Ishikawa (cell line): ENCODE measurements around the gene ATG16L2.

Experiments used
- CEBPB ChIP-seq: IDR thresholded peaks from 2 replicates; pipeline ENCODE4 v1.6.1; 2012
- CREB1 ChIP-seq: IDR thresholded peaks from 2 replicates; pipeline ENCODE4 v1.6.1; 2012; ENCODE audit warnings: low read depth
- EGR1 ChIP-seq: IDR thresholded peaks from 2 replicates; pipeline ENCODE4 v1.6.1; 2012
- EP300 ChIP-seq: IDR thresholded peaks from 2 replicates; pipeline ENCODE4 v1.6.1; 2012; ENCODE audit warnings: borderline replicate concordance
- FOXM1 ChIP-seq: IDR thresholded peaks from 2 replicates; pipeline ENCODE4 v1.6.1; 2012; ENCODE audit warnings: low read depth, borderline replicate concordance
- NFIC ChIP-seq: IDR thresholded peaks from 2 replicates; pipeline ENCODE4 v1.6.1; 2012
- RAD21 ChIP-seq: IDR thresholded peaks from 2 replicates; pipeline ENCODE4 v1.6.1; 2012; ENCODE audit warnings: low read depth
- TAF1 ChIP-seq: IDR thresholded peaks from 2 replicates; pipeline ENCODE4 v1.6.1; 2012; ENCODE audit warnings: low read depth, mild to moderate bottlenecking
- TCF12 ChIP-seq: IDR thresholded peaks from 2 replicates; pipeline ENCODE4 v1.6.1; 2012; ENCODE audit warnings: low read depth
- TEAD4 ChIP-seq: IDR thresholded peaks from 2 replicates; pipeline ENCODE4 v1.6.1; 2012
- USF1 ChIP-seq: IDR thresholded peaks from 2 replicates; pipeline ENCODE4 v1.6.1; 2012
- YY1 ChIP-seq: IDR thresholded peaks from 2 replicates; pipeline ENCODE4 v1.6.1; 2012; ENCODE audit warnings: low read depth
- ZBTB7A ChIP-seq: IDR thresholded peaks from 2 replicates; pipeline ENCODE4 v1.6.1; 2012; ENCODE audit warnings: low read depth
- TF ChIP-seq, protein P1 (sequence below): IDR thresholded peaks from 2 replicates; pipeline ENCODE4 v1.6.1; 2012
- TF ChIP-seq, protein P2 (sequence below): IDR thresholded peaks from 2 replicates; pipeline ENCODE4 v1.6.1; 2012; ENCODE audit warnings: low read depth, mild to moderate bottlenecking

Gene ATG16L2

GRCh38 chr11:72805216-72805615 lies 9.0 kb upstream of the ATG16L2 start:
- no peak for TF ChIP-seq FOXM1

GRCh38 chr11:72807021-72807693 lies 7.1 kb upstream of the ATG16L2 start:
- TF ChIP-seq, protein P1, sequence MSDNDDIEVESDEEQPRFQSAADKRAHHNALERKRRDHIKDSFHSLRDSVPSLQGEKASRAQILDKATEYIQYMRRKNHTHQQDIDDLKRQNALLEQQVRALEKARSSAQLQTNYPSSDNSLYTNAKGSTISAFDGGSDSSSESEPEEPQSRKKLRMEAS = no peak

GRCh38 chr11:72807792-72808191 lies 6.4 kb upstream of the ATG16L2 start:
- TF ChIP-seq, protein P1 = no peak
- TF ChIP-seq CREB1 (no peak), YY1 (no peak), ZBTB7A (no peak), USF1 (no peak), FOXM1 (no peak), EP300 (no peak), TEAD4 (no peak), NFIC (no peak)

DNA sequence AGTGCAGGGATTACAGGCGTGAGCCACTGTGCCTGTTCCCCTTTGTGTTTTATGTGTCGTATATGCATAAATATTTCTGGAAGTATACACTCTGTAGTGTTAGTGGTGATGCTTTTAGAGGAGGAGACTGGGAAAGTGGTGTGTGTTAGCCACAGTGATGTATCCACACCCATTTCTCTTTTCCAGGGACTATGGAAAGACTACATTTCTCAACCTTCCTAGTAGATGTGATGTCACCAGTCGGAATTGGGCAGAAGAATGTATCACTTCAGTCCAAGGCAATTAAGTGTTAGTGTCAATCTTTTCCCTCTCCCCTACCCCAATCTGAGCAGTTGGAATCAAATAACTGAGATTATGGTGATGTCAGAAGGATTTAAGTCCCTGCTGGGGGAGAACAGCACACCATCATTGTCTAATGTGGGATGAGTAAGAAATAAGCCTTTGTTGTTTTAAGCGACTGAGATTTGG lies 5.8 kb upstream of the ATG16L2 start:
- TF ChIP-seq ZBTB7A (no peak), USF1 (no peak), TAF1 (no peak), NFIC (no peak)

DNA sequence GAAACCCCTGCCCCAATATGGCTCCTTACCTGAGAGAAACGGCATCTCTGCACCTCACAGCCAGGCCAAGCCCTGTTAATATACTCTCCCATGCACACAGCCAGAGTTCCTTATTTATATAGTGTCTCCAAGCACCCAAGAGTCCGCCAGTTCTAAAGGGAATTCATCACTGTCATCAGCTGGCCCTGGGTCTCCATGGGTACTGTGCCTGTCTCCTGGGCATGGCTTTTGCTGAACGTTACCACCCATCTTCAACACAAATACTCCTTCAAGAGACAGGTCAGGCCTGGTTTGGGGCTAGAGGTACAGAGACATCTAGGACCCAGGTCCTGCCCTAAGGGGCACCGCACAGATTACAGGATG lies 1.6 kb upstream of the ATG16L2 start:
- TF ChIP-seq, protein P2, sequence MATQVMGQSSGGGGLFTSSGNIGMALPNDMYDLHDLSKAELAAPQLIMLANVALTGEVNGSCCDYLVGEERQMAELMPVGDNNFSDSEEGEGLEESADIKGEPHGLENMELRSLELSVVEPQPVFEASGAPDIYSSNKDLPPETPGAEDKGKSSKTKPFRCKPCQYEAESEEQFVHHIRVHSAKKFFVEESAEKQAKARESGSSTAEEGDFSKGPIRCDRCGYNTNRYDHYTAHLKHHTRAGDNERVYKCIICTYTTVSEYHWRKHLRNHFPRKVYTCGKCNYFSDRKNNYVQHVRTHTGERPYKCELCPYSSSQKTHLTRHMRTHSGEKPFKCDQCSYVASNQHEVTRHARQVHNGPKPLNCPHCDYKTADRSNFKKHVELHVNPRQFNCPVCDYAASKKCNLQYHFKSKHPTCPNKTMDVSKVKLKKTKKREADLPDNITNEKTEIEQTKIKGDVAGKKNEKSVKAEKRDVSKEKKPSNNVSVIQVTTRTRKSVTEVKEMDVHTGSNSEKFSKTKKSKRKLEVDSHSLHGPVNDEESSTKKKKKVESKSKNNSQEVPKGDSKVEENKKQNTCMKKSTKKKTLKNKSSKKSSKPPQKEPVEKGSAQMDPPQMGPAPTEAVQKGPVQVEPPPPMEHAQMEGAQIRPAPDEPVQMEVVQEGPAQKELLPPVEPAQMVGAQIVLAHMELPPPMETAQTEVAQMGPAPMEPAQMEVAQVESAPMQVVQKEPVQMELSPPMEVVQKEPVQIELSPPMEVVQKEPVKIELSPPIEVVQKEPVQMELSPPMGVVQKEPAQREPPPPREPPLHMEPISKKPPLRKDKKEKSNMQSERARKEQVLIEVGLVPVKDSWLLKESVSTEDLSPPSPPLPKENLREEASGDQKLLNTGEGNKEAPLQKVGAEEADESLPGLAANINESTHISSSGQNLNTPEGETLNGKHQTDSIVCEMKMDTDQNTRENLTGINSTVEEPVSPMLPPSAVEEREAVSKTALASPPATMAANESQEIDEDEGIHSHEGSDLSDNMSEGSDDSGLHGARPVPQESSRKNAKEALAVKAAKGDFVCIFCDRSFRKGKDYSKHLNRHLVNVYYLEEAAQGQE = no peak
- TF ChIP-seq TCF12 (no peak), ZBTB7A (no peak), TEAD4 (no peak), FOXM1 (no peak), CREB1 (no peak), CEBPB (no peak), EP300 (no peak), EGR1 (no peak), YY1 (no peak), USF1 (no peak), NFIC (no peak), RAD21 (no peak), TAF1 (no peak)
- TF ChIP-seq, protein P1 = no peak

- TF ChIP-seq NFIC = no peak
- TF ChIP-seq RAD21 = peak; percentile 36
These were observed 1.1 kb upstream of the ATG16L2 start for GRCh38 chr11:72812967-72813739.

DNA sequence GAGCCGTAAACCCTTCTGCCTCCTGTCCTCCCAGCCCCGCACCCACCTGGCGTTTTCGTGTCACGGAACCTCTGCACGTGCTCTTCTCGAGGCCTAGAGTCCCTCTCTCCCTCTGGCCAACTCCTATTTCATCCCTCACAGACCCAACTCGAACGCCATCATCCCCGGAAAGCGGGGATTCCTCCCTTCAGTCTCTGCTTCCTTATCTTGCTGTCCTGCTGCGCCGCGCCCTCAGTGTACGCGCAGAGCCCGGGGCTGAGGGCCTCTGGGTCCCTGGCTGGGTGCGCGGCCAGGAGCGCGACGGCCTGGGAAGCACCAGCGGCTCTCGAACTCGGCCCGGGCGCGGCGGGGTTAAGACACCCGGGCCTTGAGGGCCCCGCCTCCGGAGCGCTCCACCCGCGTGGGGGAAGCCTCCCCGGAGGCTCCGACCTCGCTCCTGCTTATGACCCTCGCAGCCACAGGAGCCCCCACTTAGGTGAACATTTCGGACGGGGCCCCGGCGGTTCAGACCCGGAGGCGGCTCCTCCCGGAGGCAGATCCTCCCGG lies 398 bp upstream of the ATG16L2 start:
- TF ChIP-seq EP300 (peak; percentile 60; the same call in 1 of the 2 replicates), CREB1 (no peak), CEBPB (no peak; the same call in 1 of the 2 replicates), EGR1 (no peak), ZBTB7A (no peak; the same call in 1 of the 2 replicates), USF1 (no peak), NFIC (0 out of 2 replicates have a peak, but pooled peaks have one; percentile 26), TAF1 (peak; percentile 64; the same call in 1 of the 2 replicates), TEAD4 (no peak), FOXM1 (no peak), TCF12 (no peak; the same call in none of the 2 replicates), YY1 (no peak), RAD21 (no peak)
- TF ChIP-seq, protein P2 = no peak
- TF ChIP-seq, protein P1 = peak; percentile 98
